Heart left ventricle (tissue), 13 donors: ENCODE measurements around the gene SNAP25.

Experiments used
- POLR2A ChIP-seq, 2 donors: fragments of 450-650 bp; IDR thresholded peaks; one replicate each; pipeline ENCODE4 v1.6.1; 2017; ENCODE audit warnings: antibody characterized with exemption in 2 of 2, mild to moderate bottlenecking in 2 of 2, moderate library complexity in 2 of 2
- TF ChIP-seq, protein P1 (sequence below), 12 donors: fragments of 200-600 bp; sonication (generic) in 4 of 12; IDR thresholded peaks; one replicate each; pipeline versions ENCODE4 v1.5.0 to v1.8.0; 2018 to 2022; ENCODE audit warnings: antibody characterized with exemption in 12 of 12, mild to moderate bottlenecking in 5 of 12
- donor health status: ischemic (EF 13 %, LVEDD 7.1; RV severe dilation, severe dysfunction).
- donor health status: DM: no; HTN: yes; CAD: no.
- donor health status: DM: no; HTN: no; CAD: no.
- donor health status: ischemic (EF 25% LVEDD 6.9; RV normal size, moderate dysfunction).
- donor health status: ischemic (EF 25% LVEDD 5.7; RV mildly dilated, moderate dysfunction).
- donor health status: ischemic (EF 35%, LVEDD 5.7; RV mildly dilated, moderate dysfunction).
- donor health status: nonischemic (EF 11% LVEDD 7.7; RV severe dilation, severe dysfunction).
- donor health status: DM: yes; HTN: yes; CAD: no.
- donor health status: PGD.
- donor health status: ischemic (EF 29% LVEDD 5.4; RV normal size, mild dysfunction).
- donor health status: nonischemic (EF 23%, LVEDD 6.1; RV moderate dilation, normal function).

DNA sequence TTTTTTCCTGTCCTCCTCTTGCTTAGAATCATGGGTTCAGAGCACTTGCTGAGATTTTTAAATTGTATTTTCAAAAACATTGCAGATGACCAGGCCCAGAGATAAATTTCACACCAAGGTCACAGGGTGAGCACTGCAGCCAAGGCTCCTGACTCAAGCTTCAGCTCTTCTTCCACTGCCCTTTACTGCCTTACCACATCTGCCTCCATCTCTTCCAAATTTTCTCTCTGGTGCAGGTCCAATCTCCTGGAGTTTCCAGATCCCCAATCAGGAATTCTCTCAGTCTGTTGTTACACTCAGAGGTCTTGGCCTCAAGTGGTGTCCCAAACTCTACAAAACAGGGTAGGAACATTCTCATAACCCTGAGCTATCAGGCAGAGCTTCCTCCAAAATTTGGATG lies 12.7 kb downstream of the SNAP25 start:
- TF ChIP-seq, protein P1, sequence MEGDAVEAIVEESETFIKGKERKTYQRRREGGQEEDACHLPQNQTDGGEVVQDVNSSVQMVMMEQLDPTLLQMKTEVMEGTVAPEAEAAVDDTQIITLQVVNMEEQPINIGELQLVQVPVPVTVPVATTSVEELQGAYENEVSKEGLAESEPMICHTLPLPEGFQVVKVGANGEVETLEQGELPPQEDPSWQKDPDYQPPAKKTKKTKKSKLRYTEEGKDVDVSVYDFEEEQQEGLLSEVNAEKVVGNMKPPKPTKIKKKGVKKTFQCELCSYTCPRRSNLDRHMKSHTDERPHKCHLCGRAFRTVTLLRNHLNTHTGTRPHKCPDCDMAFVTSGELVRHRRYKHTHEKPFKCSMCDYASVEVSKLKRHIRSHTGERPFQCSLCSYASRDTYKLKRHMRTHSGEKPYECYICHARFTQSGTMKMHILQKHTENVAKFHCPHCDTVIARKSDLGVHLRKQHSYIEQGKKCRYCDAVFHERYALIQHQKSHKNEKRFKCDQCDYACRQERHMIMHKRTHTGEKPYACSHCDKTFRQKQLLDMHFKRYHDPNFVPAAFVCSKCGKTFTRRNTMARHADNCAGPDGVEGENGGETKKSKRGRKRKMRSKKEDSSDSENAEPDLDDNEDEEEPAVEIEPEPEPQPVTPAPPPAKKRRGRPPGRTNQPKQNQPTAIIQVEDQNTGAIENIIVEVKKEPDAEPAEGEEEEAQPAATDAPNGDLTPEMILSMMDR (IDR thresholded peaks at IDR 0.05) = no peak
- TF ChIP-seq POLR2A (IDR thresholded peaks at IDR 0.05) = no peak
